Activated CD4-positive, CD25-positive, alpha-beta regulatory T cell treated with anti-CD3 and anti-CD28 coated beads, Interleukin-2, amount 50 U/mL, for 72 hours (primary cell): ENCODE results near the gene PGRMC2.

Experiments
- DNase-seq: peaks from one replicate; pipeline ENCODE4 v3.0.0; 2021

The PGRMC2 gene

GRCh38 chr4:128287141-128287870 is at the start of gene PGRMC2:
PGRMC2 (minus strand) TSS chr4:128287813; CDS start chr4:128287790, 23 bp downstream.
- no peak for DNase-seq

DNA sequence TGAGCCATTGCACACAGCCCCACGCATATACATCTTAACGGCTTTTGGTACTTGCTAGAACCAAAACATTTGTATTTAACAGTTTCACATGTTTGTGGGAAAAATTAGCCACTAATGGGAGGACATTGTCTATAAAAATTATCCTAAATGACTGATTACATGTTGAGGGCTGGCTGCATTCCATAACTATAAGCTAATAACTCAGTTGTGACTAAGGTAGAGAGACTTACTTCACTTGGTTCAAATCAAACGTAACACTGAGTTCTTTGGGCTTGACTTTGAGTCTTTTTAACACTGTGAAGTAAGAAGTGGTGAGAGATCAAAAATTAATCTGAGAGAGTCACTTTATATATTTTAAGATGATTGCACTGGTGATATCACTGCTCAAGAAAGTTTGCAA is 47.9 kb upstream of the PGRMC2 start:
- DNase-seq: no peak

- DNase-seq: no peak
Measured at GRCh38 chr4:128334256-128334655, 46.6 kb upstream of the PGRMC2 start.

GRCh38 chr4:128333309-128334018 is 45.9 kb upstream of the PGRMC2 start:
- no peak for DNase-seq

DNA sequence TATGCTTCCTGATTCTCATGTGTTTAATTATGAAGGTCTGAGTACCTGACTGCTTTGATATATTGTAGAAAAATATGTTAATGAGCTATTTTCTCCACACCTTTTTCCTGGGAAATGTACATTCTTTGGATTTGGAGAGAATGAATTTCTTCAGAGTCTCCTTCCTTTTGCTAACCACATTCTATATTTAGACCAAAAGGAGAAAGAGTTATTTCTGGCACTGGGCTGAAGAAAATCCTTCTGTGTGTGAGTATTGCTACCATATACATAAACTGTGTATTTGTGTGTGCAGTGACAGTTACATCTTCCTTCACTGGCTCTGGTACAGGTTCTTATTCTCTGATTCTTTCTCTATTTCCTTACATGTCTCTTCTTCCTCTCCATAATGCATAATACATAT is 44.5 kb upstream of the PGRMC2 start:
- DNase-seq: no peak

DNA sequence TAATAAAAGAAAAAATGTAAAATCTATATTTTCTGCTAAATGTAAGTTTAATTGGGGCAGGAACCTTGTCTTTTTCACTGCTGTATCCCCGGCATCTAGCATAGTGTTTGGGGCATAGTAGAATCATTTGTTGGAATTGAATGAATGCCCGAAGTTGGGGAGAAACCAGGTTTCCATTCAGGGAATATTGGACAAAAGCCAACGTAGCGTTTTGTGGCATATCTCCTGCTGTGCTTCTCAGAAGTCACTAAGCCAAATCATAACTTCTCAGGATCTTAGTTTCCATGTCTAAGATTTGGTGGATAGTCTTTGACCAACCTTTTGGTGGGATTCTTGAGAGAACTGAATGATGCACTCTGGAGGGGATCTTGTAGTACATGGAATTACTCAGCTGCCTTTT is 42.0 kb upstream of the PGRMC2 start:
- no peak for DNase-seq

DNA sequence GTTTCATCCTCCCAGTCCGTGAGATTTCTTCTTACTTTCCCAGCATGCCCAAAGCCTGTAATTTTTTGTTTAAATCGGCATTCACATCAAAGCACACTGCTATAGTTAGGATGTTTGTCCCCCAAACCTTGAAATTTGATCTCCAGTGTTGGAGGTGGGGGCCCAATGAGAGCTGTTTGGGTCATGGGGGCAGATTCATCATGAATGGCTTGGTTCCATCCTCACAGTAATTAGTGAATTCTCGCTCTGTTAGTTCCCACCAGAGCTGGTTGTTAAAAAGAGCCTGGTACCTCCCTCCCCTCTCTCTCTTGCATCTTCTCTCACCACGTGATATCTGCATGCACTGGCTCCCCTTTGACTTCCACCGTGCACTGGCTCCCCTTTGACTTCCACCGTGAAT is 40.5 kb upstream of the PGRMC2 start:
- no peak for DNase-seq

DNA sequence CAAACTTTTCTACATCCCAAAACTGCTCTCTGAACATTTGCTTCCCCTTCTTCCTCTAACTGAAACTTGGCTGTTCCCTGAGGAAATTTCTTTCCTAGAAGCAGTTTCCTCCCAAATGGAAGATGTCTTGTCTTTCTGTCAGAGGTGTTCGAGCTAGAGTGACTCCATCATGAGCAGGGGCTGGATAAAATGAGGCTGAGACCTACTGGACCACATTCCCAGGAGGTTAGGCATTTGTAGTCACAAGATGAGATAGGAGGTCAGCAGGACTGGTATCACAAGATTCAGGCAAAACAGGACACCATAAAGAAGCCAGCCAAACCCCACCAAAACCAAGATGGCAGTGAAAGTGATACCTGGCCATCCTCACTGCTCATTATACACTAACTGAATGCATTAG is 35.8 kb upstream of the PGRMC2 start:
- no peak for DNase-seq

DNA sequence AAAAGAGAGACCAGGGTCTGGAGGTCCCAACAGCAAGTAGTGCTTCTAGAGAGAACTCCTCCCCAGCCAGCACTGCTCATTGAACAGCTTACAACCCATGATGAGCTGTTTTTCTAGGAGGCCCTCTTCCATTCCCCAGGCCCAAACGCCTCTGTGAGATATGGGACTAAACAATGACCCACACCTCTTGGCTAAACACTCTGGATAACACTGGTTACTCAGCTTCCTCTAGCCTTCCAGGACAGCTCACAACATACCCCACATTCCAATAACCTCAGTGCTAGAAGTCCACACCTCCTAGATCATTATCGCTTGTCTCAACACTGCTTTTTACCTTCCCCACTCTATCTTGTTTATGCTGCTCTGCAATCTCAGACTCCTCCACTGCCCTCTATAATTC is 35.4 kb upstream of the PGRMC2 start:
- DNase-seq: no peak

DNA sequence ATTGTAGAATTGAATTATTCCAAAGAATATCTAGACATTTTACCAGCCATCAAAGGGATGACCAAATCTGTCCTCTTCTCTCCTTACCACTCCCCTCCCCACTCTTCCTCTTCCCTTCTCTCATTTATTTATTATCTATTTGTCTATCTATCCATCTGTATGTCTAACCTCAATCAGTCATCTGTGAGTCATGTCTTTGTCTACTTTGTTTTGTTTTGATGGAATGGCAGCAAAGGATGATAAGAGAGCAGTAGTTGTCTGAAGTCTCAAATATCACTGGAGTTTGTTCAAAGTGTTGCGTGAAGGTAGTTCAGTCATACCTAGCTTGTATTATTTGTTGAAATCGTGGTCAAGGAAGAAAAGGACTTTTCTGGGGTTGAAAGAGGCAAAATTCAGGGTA is 34.7 kb upstream of the PGRMC2 start:
- no peak for DNase-seq

DNA sequence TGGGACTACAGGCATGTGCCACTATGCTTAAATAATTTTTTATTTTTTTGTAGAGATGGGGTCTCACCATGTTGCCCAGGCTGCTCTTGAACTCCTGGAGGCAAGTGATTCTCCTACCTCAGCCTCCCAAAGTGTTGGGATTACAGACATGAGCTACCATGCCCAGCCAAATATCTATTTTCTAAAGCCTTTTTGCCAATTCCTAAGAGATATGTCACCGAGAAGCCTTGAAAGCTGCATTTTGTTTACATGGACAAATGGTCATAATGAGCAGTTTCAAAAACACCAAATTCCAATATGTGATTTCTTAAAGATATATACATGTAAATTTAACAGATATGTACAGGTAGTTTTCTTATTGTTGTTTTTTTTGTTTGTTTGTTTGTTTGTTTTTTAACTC is 33.0 kb upstream of the PGRMC2 start:
- DNase-seq: no peak

DNA sequence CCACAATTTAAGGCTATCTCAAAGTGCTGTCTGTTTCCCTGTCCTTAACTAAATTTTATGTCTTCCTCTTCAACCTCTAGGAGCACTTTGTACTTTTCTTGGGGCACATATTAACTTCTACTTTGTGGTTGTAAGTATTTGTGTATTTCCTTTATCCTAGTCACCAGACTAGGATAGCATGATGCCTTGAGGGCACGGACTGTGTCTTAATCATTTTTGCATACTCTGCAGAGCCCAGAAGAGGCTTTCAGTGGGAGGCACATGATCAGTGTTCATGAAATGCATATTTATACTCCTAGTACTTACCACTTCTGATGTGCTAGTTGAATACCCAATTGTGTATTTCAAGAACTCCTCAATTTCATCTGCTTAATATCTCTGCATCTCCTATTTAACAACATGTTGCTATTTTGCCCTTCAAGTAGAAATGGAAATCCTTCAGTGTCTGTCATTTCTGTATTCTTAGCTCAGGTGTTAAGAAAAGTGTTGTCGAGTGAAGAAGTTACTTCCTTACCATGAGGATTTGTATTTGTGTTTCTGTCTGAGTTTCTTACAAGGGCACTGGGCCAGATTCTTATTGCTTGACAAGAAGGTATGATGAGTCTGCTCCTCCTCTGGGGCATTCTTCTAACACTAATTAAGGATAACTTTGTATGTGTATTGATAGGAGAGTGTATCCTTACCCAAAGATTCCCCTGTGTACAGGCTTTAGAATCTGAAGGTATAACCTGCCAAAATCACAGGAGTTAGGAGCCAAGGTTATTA is 28.3 kb upstream of the PGRMC2 start:
- no peak for DNase-seq

GRCh38 chr4:128311659-128312403 is 24.2 kb upstream of the PGRMC2 start:
- DNase-seq: no peak

DNA sequence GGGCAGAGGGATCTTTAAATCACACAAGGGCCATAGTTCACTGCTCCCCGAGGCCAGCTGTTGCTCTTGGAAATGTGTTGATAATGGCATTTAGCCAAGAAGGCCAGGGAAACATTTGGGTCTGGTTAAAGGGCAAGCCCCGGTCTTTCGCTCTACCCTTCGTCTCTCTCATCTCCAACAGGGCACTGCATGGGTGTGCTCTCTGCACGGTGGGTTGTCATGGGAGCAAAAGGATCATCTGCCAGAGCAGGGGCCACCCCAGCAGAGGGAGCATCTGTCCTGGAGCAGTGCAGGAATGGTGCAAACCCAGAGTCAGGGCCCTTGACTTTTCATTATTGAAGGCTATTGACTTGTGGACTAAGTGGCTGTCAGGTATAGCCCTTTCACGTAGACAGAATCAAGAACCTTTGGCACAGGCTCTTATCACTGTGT is 22.7 kb upstream of the PGRMC2 start:
- DNase-seq: no peak

DNA sequence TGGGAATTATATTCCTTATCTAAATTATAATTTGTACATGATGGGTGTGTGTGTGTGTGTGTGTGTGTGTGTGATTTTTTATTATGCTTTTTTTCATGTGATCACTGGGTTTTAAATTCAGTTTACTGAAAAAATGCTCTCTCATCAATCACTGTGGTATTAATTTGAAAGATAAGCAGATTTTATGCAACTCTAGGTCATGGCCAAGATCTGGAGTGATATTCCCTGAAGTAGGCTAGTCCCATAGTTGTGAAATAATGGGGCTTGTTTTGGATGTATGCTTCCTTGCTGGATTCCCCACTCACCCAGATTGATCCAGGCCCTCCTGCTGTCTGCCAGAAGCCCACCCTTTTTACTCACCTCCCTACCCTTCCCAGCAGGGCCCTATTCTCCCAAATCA is 22.0 kb upstream of the PGRMC2 start:
- no peak for DNase-seq

GRCh38 chr4:128308986-128309385 is 21.4 kb upstream of the PGRMC2 start:
- DNase-seq: no peak

DNA sequence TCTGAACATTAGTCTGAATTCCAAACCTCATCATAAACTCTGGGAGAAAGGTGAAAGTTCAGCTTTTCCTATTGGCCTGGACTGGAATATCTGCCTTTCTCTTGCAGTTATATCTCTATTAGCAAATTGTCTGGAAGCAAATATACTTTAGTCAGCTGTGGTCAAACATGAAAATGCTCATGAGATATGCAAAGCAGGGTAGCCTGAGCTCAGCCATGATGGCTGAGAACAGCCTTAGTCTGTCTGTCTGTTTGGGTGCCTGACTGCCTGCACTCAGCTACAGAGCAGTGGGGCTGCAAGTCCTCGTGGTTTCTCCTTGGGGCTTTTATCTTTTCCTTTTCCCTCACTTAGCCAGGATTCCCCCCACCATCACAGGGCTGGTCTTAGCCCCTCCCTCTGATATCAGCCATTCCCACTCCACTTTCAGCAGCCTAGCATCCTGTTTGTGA is 19.5 kb upstream of the PGRMC2 start:
- no peak for DNase-seq

DNA sequence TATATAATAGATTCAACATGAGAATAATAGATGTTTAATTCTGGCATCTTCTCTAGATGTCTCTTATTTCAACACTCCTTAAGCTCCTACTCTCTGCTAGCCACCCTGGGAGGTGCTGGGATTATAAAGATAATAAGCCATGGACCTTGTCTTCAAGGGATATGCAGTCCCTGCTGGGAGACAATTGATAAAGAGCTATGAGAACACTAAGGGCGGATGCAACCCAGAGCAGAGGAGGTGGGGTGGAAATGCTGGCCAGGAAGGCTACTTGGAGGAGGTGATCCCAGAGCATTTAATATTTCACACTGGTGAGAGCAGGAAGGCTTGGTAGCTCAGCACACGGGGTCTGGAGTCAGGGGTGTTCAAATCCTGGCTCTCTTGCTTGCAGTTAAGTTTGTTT is 18.3 kb upstream of the PGRMC2 start:
- DNase-seq: no peak

- no peak for DNase-seq
Measured at GRCh38 chr4:128303986-128304385, 16.4 kb upstream of the PGRMC2 start.

- no peak for DNase-seq
Measured at GRCh38 chr4:128303405-128303785, 15.8 kb upstream of the PGRMC2 start.

DNA sequence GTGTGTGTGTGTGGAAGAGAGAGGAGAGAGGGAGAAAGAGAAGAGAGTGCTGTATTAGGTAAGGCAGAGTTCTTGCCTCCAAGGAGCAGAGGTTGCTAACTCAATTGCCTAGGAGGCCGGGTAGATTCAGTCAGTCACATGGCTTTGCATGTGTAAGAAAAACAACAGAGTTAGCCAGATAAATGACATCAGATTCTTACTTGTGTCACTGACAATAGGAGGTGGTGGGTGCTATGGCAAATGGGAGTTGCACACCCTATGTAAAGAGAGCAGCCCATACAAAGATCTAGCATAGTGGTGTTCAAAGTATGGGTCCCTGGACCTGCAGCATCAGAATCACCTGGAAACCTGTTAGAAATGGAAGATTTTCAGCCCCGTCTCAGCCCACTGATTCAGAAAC is 14.4 kb upstream of the PGRMC2 start:
- no peak for DNase-seq

- no peak for DNase-seq
Measured at GRCh38 chr4:128299848-128300247, 12.2 kb upstream of the PGRMC2 start.

- no peak for DNase-seq
Measured at GRCh38 chr4:128298852-128299251, 11.2 kb upstream of the PGRMC2 start.
